ENCODE data around the gene MMP17.
"Not testable (repeated sequence)": the region's sequence is repeated elsewhere in the genome, so short reads cannot be mapped to it uniquely, and the experiment has no call there.

Gene MMP17

GRCh38 chr12:131800594-131801135, 27.5 kb upstream of the MMP17 start:
- no peak for DNase-seq

GRCh38 chr12:131801254-131801866, 26.8 kb upstream of the MMP17 start:
- no peak for DNase-seq

- DNase-seq: no peak
Observed at GRCh38 chr12:131803961-131804521, 24.2 kb upstream of the MMP17 start.

- no peak for DNase-seq
Observed at GRCh38 chr12:131805421-131805820, 22.8 kb upstream of the MMP17 start.

GRCh38 chr12:131806674-131807073, 21.5 kb upstream of the MMP17 start:
- DNase-seq: no peak

- no peak for DNase-seq
Observed at GRCh38 chr12:131808744-131809371, 19.3 kb upstream of the MMP17 start.

- DNase-seq: not testable (repeated sequence)
Observed at GRCh38 chr12:131809476-131810254, 18.5 kb upstream of the MMP17 start.

GRCh38 chr12:131810726-131811125, 17.5 kb upstream of the MMP17 start:
- DNase-seq: no peak

GRCh38 chr12:131815131-131815530, 13.1 kb upstream of the MMP17 start:
- DNase-seq: no peak

- DNase-seq: no peak
Observed at GRCh38 chr12:131816495-131816894, 11.7 kb upstream of the MMP17 start.

GRCh38 chr12:131817241-131817640, 11.0 kb upstream of the MMP17 start:
- DNase-seq: no peak

- DNase-seq: no peak
Observed at GRCh38 chr12:131818821-131819585, 9.2 kb upstream of the MMP17 start.

- no peak for DNase-seq
Observed at GRCh38 chr12:131824450-131824849, 3.7 kb upstream of the MMP17 start.

GRCh38 chr12:131825146-131825892, 2.9 kb upstream of the MMP17 start:
- DNase-seq: no peak

GRCh38 chr12:131826097-131826928, 1.9 kb upstream of the MMP17 start:
- no peak for DNase-seq

- no peak for DNase-seq
Observed at GRCh38 chr12:131828671-131829355, 620 bp downstream of the MMP17 start.

GRCh38 chr12:131829356-131829747, 1.2 kb downstream of the MMP17 start:
- DNase-seq: no peak

- no peak for DNase-seq
Observed at GRCh38 chr12:131829791-131830334, 1.7 kb downstream of the MMP17 start.

- DNase-seq: no peak
Observed at GRCh38 chr12:131830335-131830913, 2.2 kb downstream of the MMP17 start.
